ENCODE results near the gene NFYB. TPM values are rescaled to one million over a fixed set of nuclear protein-coding genes. Genes with fewer than 3 reads are reported as not detected.
"Not testable (repeated sequence)": the region's sequence is repeated elsewhere in the genome, so short reads cannot be mapped to it uniquely, and the experiment has no call there.

NFYB gene
- total RNA-seq, 1 donor from 2014 or later = 27.1 TPM

DNA sequence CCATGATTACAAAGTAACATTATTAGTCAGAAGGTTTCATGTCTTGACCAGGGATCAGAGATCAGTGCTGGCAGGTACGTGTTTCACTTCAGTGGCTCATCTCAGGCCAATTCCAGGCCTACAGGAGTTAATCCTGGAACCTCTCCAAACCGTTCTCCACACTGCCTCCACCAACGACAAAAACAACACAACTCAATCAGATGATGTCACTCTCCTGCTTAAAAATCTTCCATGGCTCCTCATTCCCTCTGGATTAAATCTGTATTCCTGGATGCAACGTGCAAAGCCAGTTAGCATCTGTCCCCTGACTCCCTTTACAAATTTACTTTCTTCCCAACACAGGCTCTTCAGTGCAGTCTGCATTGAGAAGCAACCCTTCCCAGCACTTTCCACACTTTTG, 43.3 kb upstream of the NFYB start:
- H3K27me3 ChIP-seq (ENCODE audit: control insufficient read depth, insufficient read depth, low read length) = no peaks in the 10 kb centered on the region
- TF ChIP-seq CTCF (IDR thresholded peaks at IDR 0.05; ENCODE audit: insufficient read depth, low read length, severe bottlenecking) = no peak
- DNase-seq (ENCODE audit: low read depth) (peak; percentile 16), FAIRE-seq (no peak)
- H3K4me3 ChIP-seq (ENCODE audit: low read depth, low read length) = no peak overlapping the region
- no peaks in the 10 kb centered on the region for H3K36me3 ChIP-seq (ENCODE audit: control insufficient read depth, insufficient read depth, low read length)

DNA sequence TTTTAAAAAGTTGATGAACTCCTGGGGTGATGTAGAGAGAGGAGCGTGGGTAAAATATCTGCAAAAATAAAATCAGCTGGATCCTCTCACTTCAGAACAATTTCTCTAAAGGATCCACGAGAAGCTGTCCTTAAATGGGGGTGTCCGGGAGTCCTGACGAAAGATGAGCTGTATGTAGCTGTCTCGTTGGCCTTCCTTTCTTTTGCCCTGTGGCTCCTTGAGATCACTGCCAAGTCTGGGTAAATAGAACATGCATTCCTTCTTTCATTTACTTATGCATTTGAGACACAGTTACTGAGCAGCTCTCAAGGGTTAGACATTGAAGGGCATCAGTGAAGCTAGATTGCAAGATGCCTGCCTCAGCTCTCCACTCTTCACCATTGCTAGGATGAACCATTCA, 42.4 kb upstream of the NFYB start:
- no peak for FAIRE-seq
- Histone ChIP-seq H3K4me3 (ENCODE audit: low read depth, low read length) (no peak overlapping the region), H3K27me3 (ENCODE audit: control insufficient read depth, insufficient read depth, low read length) (no peaks in the 10 kb centered on the region), H3K36me3 (ENCODE audit: control insufficient read depth, insufficient read depth, low read length) (no peaks in the 10 kb centered on the region)
- TF ChIP-seq CTCF (IDR thresholded peaks at IDR 0.05; ENCODE audit: insufficient read depth, low read length, severe bottlenecking) = no peak
- no peak for DNase-seq (ENCODE audit: low read depth)

DNA sequence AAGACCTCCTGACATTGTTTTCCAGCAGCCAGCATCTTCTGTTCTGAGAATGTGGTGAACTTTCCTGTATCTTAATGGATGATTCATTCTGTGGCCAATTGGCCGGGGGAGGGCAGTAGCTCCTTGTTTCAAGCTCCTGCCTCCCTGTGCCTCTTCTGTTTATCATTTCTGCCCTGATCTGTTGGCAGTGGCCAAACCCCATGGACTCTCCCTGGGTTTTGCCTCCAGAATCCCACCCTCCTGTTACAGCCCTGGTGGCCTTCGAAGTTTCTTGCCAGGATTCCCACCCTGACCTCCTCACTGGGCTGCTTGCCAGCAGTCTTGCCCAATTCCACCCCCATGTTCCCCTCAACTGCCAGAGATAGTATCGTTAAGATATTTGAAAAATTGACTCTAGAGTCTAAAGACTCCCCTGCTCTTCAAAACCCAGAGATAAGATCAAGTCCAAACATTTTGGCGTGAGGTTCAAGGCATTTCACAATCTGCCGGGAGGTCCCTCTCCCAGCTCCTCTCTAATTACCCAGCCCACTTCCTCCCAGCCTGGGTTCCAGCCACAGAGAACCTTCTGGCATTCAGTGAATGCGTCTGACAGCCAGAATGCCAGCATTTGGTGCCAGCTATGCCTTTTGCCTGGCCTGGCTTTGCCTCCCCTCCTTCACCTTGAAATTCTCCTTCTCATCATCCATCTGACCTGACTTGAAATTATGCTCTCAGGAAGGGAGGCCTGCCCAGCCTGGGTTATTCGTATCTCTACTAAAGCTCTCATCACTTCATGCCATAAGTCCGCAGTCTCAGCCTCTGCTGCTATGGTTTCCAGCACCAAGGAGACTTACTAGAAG, 39.9 kb upstream of the NFYB start:
- H3K4me3 ChIP-seq (ENCODE audit: low read depth, low read length) = no peak overlapping the region
- FAIRE-seq = no peak
- peak; percentile 38 for TF ChIP-seq CTCF (IDR thresholded peaks at IDR 0.05; ENCODE audit: insufficient read depth, low read length, severe bottlenecking)
- DNase-seq (ENCODE audit: low read depth) = peak; percentile 70
- H3K36me3 ChIP-seq (ENCODE audit: control insufficient read depth, insufficient read depth, low read length) = no peaks in the 10 kb centered on the region
- H3K27me3 ChIP-seq (ENCODE audit: control insufficient read depth, insufficient read depth, low read length) = no peaks in the 10 kb centered on the region

DNA sequence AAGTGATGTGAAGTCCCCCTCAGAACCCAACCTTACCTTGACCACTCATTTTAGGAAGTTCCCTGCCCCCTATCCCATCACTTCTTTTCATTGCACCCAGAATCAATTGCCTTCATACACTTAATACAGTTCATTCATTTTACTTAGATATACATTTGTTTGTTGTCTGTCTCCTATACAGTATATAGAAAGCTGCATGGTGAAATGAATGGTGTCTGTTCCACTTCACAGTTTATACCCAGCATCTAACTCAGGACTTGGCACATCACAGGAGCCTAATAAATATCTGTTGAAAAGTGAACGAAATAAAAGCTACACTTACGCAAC, 39.3 kb upstream of the NFYB start:
- FAIRE-seq (no peak), DNase-seq (ENCODE audit: low read depth) (no peak)
- Histone ChIP-seq H3K27me3 (ENCODE audit: control insufficient read depth, insufficient read depth, low read length) (no peaks in the 10 kb centered on the region), H3K4me3 (ENCODE audit: low read depth, low read length) (no peak overlapping the region), H3K36me3 (ENCODE audit: control insufficient read depth, insufficient read depth, low read length) (no peaks in the 10 kb centered on the region)
- no peak for TF ChIP-seq CTCF (IDR thresholded peaks at IDR 0.05; ENCODE audit: insufficient read depth, low read length, severe bottlenecking)

- FAIRE-seq = no peak
- DNase-seq (ENCODE audit: low read depth) = no peak
- Histone ChIP-seq H3K4me3 (ENCODE audit: low read depth, low read length) (no peak overlapping the region), H3K36me3 (ENCODE audit: control insufficient read depth, insufficient read depth, low read length) (no peaks in the 10 kb centered on the region), H3K27me3 (ENCODE audit: control insufficient read depth, insufficient read depth, low read length) (no peaks in the 10 kb centered on the region)
- TF ChIP-seq CTCF (IDR thresholded peaks at IDR 0.05; ENCODE audit: insufficient read depth, low read length, severe bottlenecking) = no peak
These were observed 37.8 kb upstream of the NFYB start for GRCh38 chr12:104175726-104176247.

DNA sequence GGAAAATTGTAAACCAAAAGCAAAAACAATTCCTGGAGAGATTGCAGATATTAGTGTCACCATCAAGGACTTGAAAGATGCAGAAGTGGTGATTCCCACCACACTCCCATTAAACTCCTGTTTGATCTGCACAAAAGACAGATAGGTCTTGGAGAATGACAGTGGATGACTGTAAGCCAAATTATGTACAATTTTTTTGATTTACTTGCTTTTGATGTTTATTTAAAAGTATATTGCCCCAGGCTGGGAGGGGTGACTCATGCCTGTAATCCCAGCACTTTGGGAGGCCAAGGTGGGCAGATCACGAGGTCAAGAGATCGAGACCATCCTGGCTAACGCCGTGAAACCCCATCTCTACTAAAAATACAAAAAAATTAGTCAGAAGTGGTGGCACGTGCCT, 35.8 kb upstream of the NFYB start:
- FAIRE-seq; H3K4me3 ChIP-seq (ENCODE audit: low read depth, low read length); H3K27me3 ChIP-seq (ENCODE audit: control insufficient read depth, insufficient read depth, low read length); H3K36me3 ChIP-seq (ENCODE audit: control insufficient read depth, insufficient read depth, low read length); DNase-seq (ENCODE audit: low read depth): not testable (repeated sequence)

Measured in bronchial epithelial cell (primary cell).